Measurements from ENCODE around the gene UFC1.

- TF ChIP-seq CTCF (IDR thresholded peaks at IDR 0.05; ENCODE audit: low read depth, low read length, poor library complexity, severe bottlenecking) (no peak), EZH2phosphoT487 (IDR thresholded peaks at IDR 0.05; ENCODE audit: borderline replicate concordance, low read length) (no peak)
Observed at GRCh38 chr1:161164901-161165610, 11.3 kb downstream of the UFC1 start.

Data from DOHH2 (cell line).